ENCODE data around the gene ARMH4. TPM values are rescaled to one million over a fixed set of nuclear protein-coding genes. Genes with fewer than 3 reads are reported as not detected.
A peak's percentile ranks its signal among the peaks of the same experiment; 100 is the strongest.

The ARMH4 gene
- total RNA-seq, 1 experiment from 2014 or later, result 42.6 TPM

DNA sequence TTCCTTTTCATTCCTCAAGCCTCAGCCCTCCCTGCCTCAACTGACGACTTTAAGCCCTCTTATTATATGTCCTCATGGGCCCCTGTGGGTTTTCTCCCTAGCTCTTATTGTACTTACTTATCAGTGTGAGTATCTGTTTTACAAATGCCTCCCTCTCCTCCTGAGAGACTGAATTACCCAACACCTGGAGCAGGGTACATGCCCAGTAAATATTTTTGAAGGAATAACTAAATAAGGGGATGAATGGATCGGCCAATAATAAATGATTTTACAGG, 190.3 kb downstream of the ARMH4 start:
- Histone ChIP-seq H3K18ac (ENCODE audit: insufficient read length, low read depth, low read length) (no peak overlapping the region), H3K56ac (ENCODE audit: insufficient read length, low read depth, low read length) (no peak overlapping the region), H2BK15ac (ENCODE audit: low read depth, low read length) (no peak overlapping the region), H2BK12ac (ENCODE audit: insufficient read length, low read depth, low read length) (no peak overlapping the region), H3T11ph (ENCODE audit: low read length) (no peak overlapping the region), H3K27ac (ENCODE audit: insufficient read length, low read depth, low read length) (no peak overlapping the region), H3K23ac (ENCODE audit: insufficient read length, low read depth, low read length) (no peak overlapping the region), H2BK5ac (ENCODE audit: insufficient read length, low read length) (no peak overlapping the region), H2AFZ (ENCODE audit: low read length) (no peak overlapping the region), H3K4me1 (ENCODE audit: insufficient read depth, low read length) (no peaks in the 10 kb centered on the region; the same call in 1 of the 2 replicates), H2BK120ac (ENCODE audit: low read depth, low read length, poor library complexity, severe bottlenecking) (no peak overlapping the region), H3K9me3 (ENCODE audit: control insufficient read depth, low read depth, low read length) (no peaks in the 10 kb centered on the region), H3K27me3 (ENCODE audit: insufficient read depth, low read length) (no peaks in the 10 kb centered on the region), H2BK20ac (ENCODE audit: low read depth, low read length, poor library complexity, severe bottlenecking) (no peak overlapping the region), H4K20me1 (ENCODE audit: control insufficient read depth, insufficient read depth, insufficient read length) (no peaks in the 10 kb centered on the region), H4K8ac (replicated peaks; ENCODE audit: insufficient read length, low read depth, low read length) (no peak overlapping the region), H3K14ac (ENCODE audit: insufficient read depth, low read length) (no peak overlapping the region), H2AK5ac (ENCODE audit: insufficient read length, low read length) (no peak overlapping the region), H3K79me2 (ENCODE audit: insufficient read depth, low read length) (no peaks in the 10 kb centered on the region), H4K5ac (ENCODE audit: insufficient read length, low read depth, low read length) (no peak overlapping the region), H3K4me2 (ENCODE audit: insufficient read depth, insufficient read length, low read length) (no peak overlapping the region), H3K79me1 (ENCODE audit: insufficient read depth, low read depth, low read length, poor library complexity, severe bottlenecking) (no peaks in the 10 kb centered on the region), H3K4ac (ENCODE audit: low read depth, low read length) (no peak overlapping the region), H3K23me2 (ENCODE audit: insufficient read length, low read depth, low read length, poor library complexity, severe bottlenecking) (no peaks in the 10 kb centered on the region), H4K91ac (ENCODE audit: insufficient read length, low read depth, low read length) (no peak overlapping the region), H3K9ac (ENCODE audit: extremely low read depth, insufficient read length, low read length) (no peak overlapping the region)
- no peak for DNase-seq
- no peak overlapping the region for H3K4me3 Mint-ChIP-seq
- H3K9me3 Mint-ChIP-seq, result peaks cover 0 to under 1% of the 10 kb centered on the region in 2 experiments; a peak in 1 of 5 replicates
- no peaks in the 10 kb centered on the region for H3K36me3 Mint-ChIP-seq (ENCODE audit: insufficient read depth in 1 of 3, low read depth in 3 of 3)
- WGBS (ENCODE audit: extremely low coverage, insufficient read length, low lambda C conversion rate), result no CpG with 5 or more reads among the region's 2 CpGs
- peaks cover 25 to 29% of the 10 kb centered on the region in 2 experiments for H3K4me1 Mint-ChIP-seq
- no peaks in the 10 kb centered on the region; the same call in 1 of the 2 replicates for H3K27me3 Mint-ChIP-seq (ENCODE audit: low read depth)
- H3K27ac Mint-ChIP-seq, result peak overlapping the region in 1 of 3 experiments; percentile 27; a peak in 1 of 7 replicates
- TF ChIP-seq, protein P1, sequence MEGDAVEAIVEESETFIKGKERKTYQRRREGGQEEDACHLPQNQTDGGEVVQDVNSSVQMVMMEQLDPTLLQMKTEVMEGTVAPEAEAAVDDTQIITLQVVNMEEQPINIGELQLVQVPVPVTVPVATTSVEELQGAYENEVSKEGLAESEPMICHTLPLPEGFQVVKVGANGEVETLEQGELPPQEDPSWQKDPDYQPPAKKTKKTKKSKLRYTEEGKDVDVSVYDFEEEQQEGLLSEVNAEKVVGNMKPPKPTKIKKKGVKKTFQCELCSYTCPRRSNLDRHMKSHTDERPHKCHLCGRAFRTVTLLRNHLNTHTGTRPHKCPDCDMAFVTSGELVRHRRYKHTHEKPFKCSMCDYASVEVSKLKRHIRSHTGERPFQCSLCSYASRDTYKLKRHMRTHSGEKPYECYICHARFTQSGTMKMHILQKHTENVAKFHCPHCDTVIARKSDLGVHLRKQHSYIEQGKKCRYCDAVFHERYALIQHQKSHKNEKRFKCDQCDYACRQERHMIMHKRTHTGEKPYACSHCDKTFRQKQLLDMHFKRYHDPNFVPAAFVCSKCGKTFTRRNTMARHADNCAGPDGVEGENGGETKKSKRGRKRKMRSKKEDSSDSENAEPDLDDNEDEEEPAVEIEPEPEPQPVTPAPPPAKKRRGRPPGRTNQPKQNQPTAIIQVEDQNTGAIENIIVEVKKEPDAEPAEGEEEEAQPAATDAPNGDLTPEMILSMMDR (conservative IDR thresholded peaks at IDR 0.05), result no peak

Measured in H9 (cell line).